ENCODE measurements around the gene DLST.

DNA sequence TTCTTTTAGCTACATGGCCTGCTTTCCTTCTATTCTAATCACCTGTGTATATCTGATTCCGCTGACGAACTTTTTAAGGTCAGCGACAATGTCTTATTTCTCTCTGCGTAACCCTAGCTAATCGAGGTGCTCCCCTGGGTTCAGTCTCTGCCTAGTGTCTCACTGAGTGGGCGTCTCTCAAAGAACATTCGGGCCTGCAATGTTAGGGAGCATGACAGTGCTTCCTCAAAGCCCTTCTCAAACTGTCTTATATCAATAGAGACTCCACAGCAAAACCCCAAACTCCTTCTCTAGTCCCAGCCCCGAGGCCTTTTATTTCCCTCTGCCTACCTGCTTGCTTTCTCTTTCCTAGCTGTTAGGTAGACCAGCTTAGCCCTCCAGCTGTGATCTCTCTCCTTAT, 55.0 kb downstream of the DLST start:
- TF ChIP-seq CTCF (conservative IDR thresholded peaks at IDR 0.05; ENCODE audit: low read depth, low read length) (no peak), EZH2 (IDR thresholded peaks at IDR 0.05; ENCODE audit: borderline replicate concordance, low read depth, low read length, poor library complexity, severe bottlenecking) (no peak)

Measured in A673 (cell line).